ENCODE measurements around the gene DGKQ. TPM values are rescaled to one million over a fixed set of nuclear protein-coding genes. Genes with fewer than 3 reads are reported as not detected.

Gene DGKQ
- total and polyA plus RNA-seq, 2 donors (not counting 3 experiments of a cell fraction or from before 2014, with no cell fraction given), result 15.8 to 20.2 TPM

DNA sequence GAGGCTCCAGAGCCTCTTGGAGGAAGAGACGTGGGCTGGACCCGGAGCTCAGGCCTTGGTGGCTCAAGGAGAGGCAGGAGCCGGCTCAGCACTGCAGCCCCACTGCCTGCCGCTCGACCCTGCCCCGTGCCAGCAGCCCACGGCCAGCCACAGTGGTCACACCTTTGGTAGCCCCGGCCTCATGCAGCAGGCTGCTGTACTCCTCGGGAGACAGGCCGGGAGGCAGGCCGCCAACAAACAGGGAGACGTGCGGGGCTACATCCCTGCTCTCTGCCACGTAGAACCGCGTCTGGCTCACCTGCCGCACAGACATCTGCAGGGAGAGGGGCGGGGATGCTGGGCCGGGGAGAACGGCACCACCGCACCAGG lies 7.6 kb downstream of the DGKQ start:
- no peak overlapping the region for H3K4me2 ChIP-seq (ENCODE audit: insufficient read depth, low read length)
- no peak overlapping the region for H3K27ac ChIP-seq (ENCODE audit: insufficient read depth, low read depth, low read length)
- BruUV-seq (replicated peaks), result no TSS peak
- no peaks in the 10 kb centered on the region for H3K4me1 ChIP-seq (ENCODE audit: control insufficient read depth, extremely low read depth, insufficient read depth, low read length)
- no peaks in the 10 kb centered on the region for H3K79me2 ChIP-seq (ENCODE audit: control insufficient read depth, insufficient read depth, low read length)
- dilution Hi-C loops (cut with MboI; ENCODE audit: extremely low pct_ligation_motif_present, low sequenced_read_pairs), result no loop called here
- ChIA-PET POLR2A (no interaction called here), CTCF (no interaction called here)
- H3K9me1 ChIP-seq (replicated peaks; ENCODE audit: control insufficient read depth, extremely low read depth, insufficient read depth, low read length), result no peaks in the 10 kb centered on the region
- FAIRE-seq (no peak), DNase-seq (ENCODE audit: low read depth, low spot score) (no peak)
- H3K9me3 ChIP-seq (replicated peaks; ENCODE audit: control insufficient read depth, insufficient read depth, low read length), result no peaks in the 10 kb centered on the region
- no peaks in the 10 kb centered on the region for H3K27me3 ChIP-seq (ENCODE audit: control insufficient read depth in 2 of 2, insufficient read depth in 2 of 2, low read length in 2 of 2)
- no peak overlapping the region for H3K4me3 ChIP-seq (replicated peaks in 1 of 3; ENCODE audit: insufficient read depth in 1 of 3, low read depth in 1 of 3, low read length in 3 of 3)
- no peak overlapping the region for H2AFZ ChIP-seq (ENCODE audit: low read depth, low read length)
- no peak overlapping the region for H3K9ac ChIP-seq (replicated peaks; ENCODE audit: extremely low read depth, insufficient read depth, low read length)
- intact Hi-C loops (cut with micrococcal nuclease), result no loop called here
- TF ChIP-seq GATA2 (IDR thresholded peaks at IDR 0.05; ENCODE audit: insufficient read depth, insufficient read length, low read depth, low read length), result no peak
- TF ChIP-seq, protein P1, sequence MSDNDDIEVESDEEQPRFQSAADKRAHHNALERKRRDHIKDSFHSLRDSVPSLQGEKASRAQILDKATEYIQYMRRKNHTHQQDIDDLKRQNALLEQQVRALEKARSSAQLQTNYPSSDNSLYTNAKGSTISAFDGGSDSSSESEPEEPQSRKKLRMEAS (IDR thresholded peaks at IDR 0.05; ENCODE audit: insufficient read depth, insufficient read length), result no peak
- TF ChIP-seq JUN (IDR thresholded peaks at IDR 0.05; ENCODE audit: borderline replicate concordance, insufficient read depth, insufficient read length, low read depth), result no peak
- no peak for TF ChIP-seq MYC (IDR thresholded peaks at IDR 0.05; ENCODE audit: low read depth, low read length)
- no peak for TF ChIP-seq POLR2AphosphoS5 (IDR thresholded peaks at IDR 0.05; ENCODE audit: insufficient read depth, low read depth, low read length)
- TF ChIP-seq, protein P2, sequence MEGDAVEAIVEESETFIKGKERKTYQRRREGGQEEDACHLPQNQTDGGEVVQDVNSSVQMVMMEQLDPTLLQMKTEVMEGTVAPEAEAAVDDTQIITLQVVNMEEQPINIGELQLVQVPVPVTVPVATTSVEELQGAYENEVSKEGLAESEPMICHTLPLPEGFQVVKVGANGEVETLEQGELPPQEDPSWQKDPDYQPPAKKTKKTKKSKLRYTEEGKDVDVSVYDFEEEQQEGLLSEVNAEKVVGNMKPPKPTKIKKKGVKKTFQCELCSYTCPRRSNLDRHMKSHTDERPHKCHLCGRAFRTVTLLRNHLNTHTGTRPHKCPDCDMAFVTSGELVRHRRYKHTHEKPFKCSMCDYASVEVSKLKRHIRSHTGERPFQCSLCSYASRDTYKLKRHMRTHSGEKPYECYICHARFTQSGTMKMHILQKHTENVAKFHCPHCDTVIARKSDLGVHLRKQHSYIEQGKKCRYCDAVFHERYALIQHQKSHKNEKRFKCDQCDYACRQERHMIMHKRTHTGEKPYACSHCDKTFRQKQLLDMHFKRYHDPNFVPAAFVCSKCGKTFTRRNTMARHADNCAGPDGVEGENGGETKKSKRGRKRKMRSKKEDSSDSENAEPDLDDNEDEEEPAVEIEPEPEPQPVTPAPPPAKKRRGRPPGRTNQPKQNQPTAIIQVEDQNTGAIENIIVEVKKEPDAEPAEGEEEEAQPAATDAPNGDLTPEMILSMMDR (IDR thresholded peaks at IDR 0.05; ENCODE audit: extremely low read depth in 1 of 2, insufficient read depth in 1 of 2, low read depth in 1 of 2, low read length in 2 of 2), result no peak
- no peak for TF ChIP-seq EZH2 (IDR thresholded peaks at IDR 0.05; ENCODE audit: borderline replicate concordance, low read depth, low read length, severe bottlenecking)
- no peak for TF ChIP-seq FOS (IDR thresholded peaks at IDR 0.05; ENCODE audit: borderline replicate concordance, insufficient read depth, low read length)
- no peak for TF ChIP-seq POLR2A (IDR thresholded peaks at IDR 0.05; ENCODE audit: low read depth, low read length)
- peaks cover 0 to 25% of the 10 kb centered on the region in 2 experiments for H3K36me3 ChIP-seq (ENCODE audit: control insufficient read depth in 2 of 2, extremely low read depth in 1 of 2, insufficient read depth in 2 of 2, low read length in 2 of 2)
- H4K20me1 ChIP-seq (replicated peaks; ENCODE audit: control insufficient read depth, extremely low read depth, insufficient read depth, low read length), result no peaks in the 10 kb centered on the region

Data from endothelial cell of umbilical vein (primary cell).